ENCODE measurements around the gene ATG4D.
"Not testable (repeated sequence)": the region's sequence is repeated elsewhere in the genome, so short reads cannot be mapped to it uniquely, and the experiment has no call there.

Gene ATG4D

DNA sequence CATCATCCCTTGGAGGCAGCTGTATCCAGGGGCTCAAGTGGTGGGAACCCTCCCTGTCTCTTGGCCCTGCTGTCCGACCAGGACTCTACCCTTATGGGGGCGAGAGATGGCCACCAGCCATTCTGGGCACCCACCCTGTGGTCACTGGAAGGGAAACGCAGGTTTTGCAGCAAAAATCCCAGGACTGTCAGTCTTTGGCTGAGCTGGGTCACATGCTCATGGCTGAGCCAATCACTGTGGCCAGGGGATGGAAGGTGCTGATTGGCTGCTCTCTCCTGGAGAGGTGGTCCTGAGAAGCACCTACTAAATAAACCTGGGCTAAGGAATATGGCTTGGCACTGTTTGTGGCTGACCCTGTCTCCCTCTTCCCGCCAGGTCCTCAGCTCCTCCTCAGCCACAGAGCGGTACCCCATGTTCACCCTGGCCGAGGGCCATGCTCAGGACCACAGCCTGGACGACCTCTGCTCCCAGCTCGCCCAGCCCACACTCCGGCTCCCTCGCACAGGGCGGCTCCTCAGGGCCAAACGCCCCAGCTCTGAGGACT is 8.9 kb downstream of the ATG4D start:
- DNase-seq (ENCODE audit: low read depth in 2 of 2) = no peak

GRCh38 chr19:10553087-10553667 is 9.5 kb downstream of the ATG4D start:
- DNase-seq (ENCODE audit: low read depth in 2 of 2) = no peak

DNA sequence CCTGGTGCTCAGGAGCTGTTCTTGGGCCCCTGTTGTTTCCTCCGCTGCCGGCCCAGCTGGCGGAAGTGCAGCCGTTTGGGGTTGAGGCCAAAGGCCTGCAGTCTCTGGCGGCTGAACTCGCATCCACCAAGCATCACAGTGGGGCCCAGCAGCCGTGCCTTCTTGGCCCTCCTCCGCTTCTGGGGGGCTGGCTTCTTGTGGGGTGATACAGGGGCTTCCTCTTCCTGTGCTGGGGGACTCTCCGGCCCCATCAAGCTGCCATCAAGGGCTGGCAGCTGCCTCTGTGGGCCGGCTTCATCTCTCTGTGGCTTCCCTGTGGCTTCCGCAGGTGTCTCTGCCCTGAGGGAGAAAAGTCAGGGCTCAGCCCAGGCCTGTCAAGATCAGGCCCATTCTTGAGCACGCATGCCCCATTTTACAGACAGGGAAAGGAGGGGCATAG is 10.3 kb downstream of the ATG4D start:
- no peak for DNase-seq (ENCODE audit: low read depth in 2 of 2)

- no peak for DNase-seq (ENCODE audit: low read depth in 2 of 2)
Observed at GRCh38 chr19:10554760-10555609, 11.3 kb downstream of the ATG4D start.

DNA sequence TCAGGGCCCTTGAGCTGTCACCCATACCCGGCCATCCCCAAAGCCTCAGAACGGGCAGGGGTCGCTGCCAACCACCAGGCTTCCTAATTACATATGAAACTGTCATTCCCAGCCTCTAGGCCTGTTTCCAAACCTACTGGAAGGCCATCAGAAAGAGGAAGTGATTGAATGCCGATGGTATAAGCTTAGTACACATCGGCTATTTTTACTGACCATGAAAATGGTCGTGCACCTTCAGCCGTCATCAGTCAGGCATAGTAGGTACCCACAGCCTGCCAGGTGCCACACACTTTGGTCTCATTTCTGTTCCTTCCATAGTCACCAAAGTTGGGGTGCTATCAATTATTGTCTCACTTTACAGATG is 11.9 kb downstream of the ATG4D start:
- no peak for DNase-seq (ENCODE audit: low read depth in 2 of 2)

DNA sequence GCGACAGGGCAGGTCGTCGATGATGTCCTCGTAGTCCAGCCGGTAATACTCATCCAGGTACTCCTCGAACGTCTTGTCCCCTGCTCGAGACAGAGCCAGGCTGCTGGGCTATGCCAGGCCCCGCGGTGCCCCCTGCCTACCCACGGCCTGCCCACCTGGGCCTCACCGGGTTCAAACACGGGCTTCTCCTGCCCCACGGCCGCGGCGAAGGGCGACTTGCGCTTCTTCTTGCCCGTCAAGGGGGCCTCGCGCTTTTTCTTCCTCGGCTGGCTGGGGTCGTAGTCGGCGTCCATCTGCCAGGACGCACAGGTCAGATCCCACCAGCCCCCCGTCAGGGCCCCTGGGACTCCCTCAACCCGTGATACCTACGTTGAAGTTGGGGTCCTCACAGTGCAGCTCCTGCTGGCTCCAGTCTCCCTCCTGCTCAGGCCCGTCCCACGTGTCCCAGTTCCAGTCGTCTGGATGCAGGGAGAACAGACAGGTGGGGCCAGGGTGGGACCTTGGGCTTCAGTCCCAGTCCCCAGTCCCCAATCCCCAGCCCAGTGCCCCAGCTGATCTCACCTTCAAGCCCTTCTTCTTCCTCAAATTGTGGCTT is 14.0 kb downstream of the ATG4D start:
- no peak for DNase-seq (ENCODE audit: low read depth in 2 of 2)

- DNase-seq (ENCODE audit: low read depth in 2 of 2) = no peak
Observed at GRCh38 chr19:10560154-10560553, 16.4 kb downstream of the ATG4D start.

DNA sequence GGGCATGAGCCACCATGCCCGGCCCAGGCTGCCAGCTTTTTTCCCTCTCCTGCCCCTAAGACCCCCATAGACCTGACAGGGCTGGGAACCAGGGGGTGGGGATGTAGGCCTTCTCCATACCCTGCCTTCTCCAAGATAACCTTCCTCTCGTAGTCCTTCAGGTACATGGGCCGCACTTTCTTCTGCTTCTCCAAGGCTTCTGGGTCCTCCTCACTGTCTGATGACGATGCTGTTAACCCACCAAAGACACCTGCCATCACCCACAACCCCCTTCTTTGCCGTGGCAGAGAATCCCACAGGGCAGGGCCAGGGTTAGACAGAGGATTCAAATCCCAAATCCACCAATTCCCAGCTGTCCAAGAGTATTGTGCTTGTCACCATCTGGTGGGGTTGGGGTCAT is 18.9 kb downstream of the ATG4D start:
- DNase-seq (ENCODE audit: low read depth in 2 of 2) = no peak

DNA sequence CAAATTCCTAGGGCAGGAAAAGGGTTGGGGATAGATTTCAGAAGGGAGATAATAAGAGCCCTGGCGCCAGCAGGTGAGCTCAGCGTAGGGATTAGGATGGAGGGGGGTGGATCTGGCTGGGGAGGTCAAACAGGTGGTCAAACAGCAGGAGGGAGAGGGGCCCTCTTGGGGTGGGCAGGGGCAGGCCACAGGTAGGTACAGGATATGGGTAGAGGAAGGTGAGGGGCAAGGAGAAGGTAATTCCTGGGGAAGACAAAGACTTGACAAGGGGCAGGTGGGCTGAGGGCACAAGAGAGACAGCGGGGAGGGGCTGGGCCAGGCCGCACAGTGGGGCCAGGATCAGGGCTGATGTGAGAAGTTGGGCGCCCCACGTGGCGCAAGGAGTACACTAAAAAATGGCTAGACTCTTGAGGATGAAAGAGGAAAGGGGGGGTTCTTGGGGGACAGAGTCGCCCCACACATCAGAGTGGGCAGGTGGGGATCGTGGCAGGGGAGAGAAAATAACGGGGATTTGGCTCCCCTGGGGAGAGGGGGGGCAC is 21.4 kb downstream of the ATG4D start:
- DNase-seq (ENCODE audit: low read depth in 2 of 2) = peak; percentile 37 to 45

DNA sequence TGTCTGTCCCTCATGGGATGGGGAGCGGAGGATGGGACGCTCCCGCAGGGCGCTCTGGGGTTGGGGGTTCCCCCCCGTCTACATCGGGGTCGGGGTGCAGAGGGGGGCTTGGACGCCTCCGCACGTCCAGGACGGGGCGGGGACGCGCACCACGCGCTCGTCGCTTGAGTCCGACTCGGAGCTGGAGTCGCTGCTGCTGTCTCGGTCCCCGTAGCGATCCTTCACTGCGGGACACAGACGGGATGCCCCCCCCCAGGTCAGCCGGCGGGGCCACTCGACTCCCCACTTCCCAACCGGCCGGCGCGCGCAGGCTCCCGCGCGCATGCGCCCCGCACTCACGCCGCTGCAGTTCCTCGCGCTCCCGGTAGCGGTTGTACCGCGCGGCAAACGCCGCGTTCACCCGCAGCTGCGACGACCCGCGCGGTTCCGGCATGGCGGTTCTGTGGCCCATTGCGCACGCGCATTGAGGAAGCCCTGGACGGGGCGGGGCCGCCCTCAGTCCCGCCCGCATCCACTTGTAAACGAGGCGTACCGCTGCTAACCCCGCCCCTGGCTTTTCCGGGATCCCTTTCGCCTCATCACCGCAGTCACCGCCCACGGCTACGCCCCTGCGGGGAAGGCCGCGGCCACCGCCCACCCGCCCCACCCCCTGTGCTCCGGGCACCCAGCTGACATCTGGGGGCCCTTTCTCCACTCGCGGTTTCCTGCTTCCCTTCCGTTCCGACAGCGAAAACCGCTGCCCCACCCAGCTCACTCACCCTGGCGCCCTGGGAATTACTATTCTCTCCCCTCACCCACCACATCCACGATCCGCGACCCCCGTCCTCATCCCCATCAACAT is 22.1 kb downstream of the ATG4D start, which contains the start of gene KRI1:
TSS of gene KRI1 (minus strand) at position 444 of the 841 bp plus-strand sequence. CDS start at position 433, 11 bp downstream.
- peak; percentile 97 to 99 for DNase-seq (ENCODE audit: low read depth in 2 of 2)

GRCh38 chr19:10566408-10566657 is 22.6 kb downstream of the ATG4D start:
- no peak for DNase-seq (ENCODE audit: low read depth in 2 of 2)

DNA sequence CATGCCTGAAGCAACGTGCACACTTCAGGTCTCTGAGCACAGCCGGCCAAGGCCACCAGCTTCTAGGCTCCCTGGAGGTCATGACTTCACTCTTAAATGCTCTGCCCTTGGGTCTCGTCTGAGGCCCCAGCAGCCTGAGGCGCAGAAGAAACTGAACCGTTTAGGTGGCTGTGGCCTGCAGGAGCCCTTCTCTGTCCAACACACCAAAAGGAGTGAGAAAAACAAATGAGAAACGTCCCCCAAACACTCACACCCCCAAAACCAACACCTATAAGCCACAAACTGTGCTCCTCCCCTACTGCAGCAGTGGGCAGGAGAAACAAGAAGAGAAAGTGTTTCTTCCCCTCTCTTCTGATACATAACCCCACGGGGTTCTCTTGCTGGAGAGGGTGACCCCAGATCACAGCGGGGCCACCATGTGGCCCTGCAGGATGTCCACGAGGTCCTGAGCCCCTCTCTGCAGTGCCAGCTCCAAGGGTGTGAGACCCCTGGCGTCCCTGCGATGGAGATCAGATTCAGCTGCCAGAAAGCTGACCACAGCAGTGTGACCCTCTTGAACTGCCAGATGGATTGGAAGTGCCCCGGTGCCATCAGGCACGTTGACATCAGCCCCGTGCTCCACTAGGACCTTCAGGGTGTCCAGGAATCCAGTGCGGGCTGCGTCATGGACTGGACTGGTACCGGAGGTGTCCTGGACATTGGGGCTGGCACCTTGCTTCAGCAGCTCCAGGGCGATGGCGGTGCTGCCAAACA is 23.1 kb downstream of the ATG4D start:
- peak; percentile 42 to 43 for DNase-seq (ENCODE audit: low read depth in 2 of 2)

DNA sequence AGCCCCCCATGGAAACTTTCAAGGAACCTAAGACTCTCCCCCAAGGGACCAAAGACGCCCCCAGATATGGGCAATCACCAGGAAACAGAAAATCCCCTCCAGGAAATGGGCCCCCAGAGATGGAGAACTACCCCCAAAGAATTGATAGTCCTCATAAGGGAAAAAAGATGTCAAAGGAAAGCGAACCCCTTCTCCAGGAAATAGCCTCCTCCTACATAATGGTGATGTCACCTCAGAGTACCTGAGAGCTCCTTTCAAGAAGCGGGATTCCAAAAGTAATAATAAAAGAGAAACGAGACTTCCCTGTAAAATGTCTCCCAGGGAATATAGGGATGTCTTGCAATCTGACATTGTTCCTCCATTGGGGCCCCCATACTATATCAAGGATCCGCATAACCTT is 24.0 kb downstream of the ATG4D start:
- no peak for DNase-seq (ENCODE audit: low read depth in 2 of 2)

GRCh38 chr19:10568062-10568825 is 24.5 kb downstream of the ATG4D start:
- peak; percentile 51 to 62 for DNase-seq (ENCODE audit: low read depth in 2 of 2)

- peak; percentile 99 to 100 for DNase-seq (ENCODE audit: low read depth in 2 of 2)
Observed at GRCh38 chr19:10568826-10569651, 25.3 kb downstream of the ATG4D start, which contains the start of gene CDKN2D. Gene CDKN2D (minus strand): TSS chr19:10568979. CDS start chr19:10568653, 326 bp downstream.

GRCh38 chr19:10573793-10574192 is 30.1 kb downstream of the ATG4D start:
- DNase-seq (ENCODE audit: low read depth in 2 of 2) = not testable (repeated sequence)

GRCh38 chr19:10574462-10574861 is 30.8 kb downstream of the ATG4D start:
- DNase-seq (ENCODE audit: low read depth in 2 of 2) = no peak

- DNase-seq (ENCODE audit: low read depth in 2 of 2) = no peak
Observed at GRCh38 chr19:10575011-10575716, 31.5 kb downstream of the ATG4D start.

Measured in stimulated activated CD4-positive, alpha-beta T cell treated with anti-CD3 and anti-CD28 coated beads, Interleukin-15, amount 100 ng/mL, for 48 hours (primary cell).